Liver (tissue), 9 donors: Measurements from ENCODE around the gene SERPINH1. TPM values are rescaled to one million over a fixed set of nuclear protein-coding genes. Genes with fewer than 3 reads are reported as not detected.

ENCODE experiments used
- DNase-seq: peaks from one replicate; pipeline ENCODE4 v3.0.0-alpha.2; 2017; ENCODE audit warnings: low spot score
- H3K27ac ChIP-seq, 2 donors: one replicate each; pipeline ENCODE4 v1.7.0; 2013; ENCODE audit warnings: inconsistent platforms in 2 of 2, low read length in 2 of 2, control low read depth in 1 of 2, low read depth in 1 of 2, mild to moderate bottlenecking in 1 of 2
- H3K27me3 ChIP-seq, 4 donors: one replicate each; pipeline versions ENCODE4 v1.6.1 to v1.7.0; 2013; ENCODE audit warnings: low read length in 3 of 4, inconsistent platforms in 1 of 4, mild to moderate bottlenecking in 1 of 4, moderate library complexity in 1 of 4; ENCODE audit not compliant: control insufficient read depth in 4 of 4, insufficient read depth in 4 of 4
- H3K36me3 ChIP-seq, 4 donors: one replicate each; pipeline versions ENCODE4 v1.6.1 to v1.7.0; 2013; ENCODE audit warnings: low read length in 3 of 4, mild to moderate bottlenecking in 3 of 4, low read depth in 1 of 4, moderate library complexity in 1 of 4; ENCODE audit not compliant: control insufficient read depth in 4 of 4, insufficient read depth in 3 of 4
- H3K4me1 ChIP-seq, 4 donors: one replicate each; pipeline versions ENCODE4 v1.6.1 to v1.7.0; 2013; ENCODE audit warnings: low read length in 3 of 4, mild to moderate bottlenecking in 3 of 4, moderate library complexity in 1 of 4; ENCODE audit not compliant: control insufficient read depth in 4 of 4, insufficient read depth in 4 of 4
- H3K4me3 ChIP-seq, 3 donors: one replicate each; pipeline versions ENCODE4 v1.6.1 to v1.7.0; 2013; ENCODE audit warnings: low read length in 3 of 3, control low read depth in 1 of 3, low read depth in 1 of 3, mild to moderate bottlenecking in 1 of 3
- H3K9ac ChIP-seq, 2 donors: one replicate each; pipeline ENCODE4 v1.7.0; 2013; ENCODE audit warnings: low read length in 2 of 2, mild to moderate bottlenecking in 2 of 2, moderate library complexity in 2 of 2, control low read depth in 1 of 2, low read depth in 1 of 2
- H3K9me3 ChIP-seq, 4 donors: one replicate each; pipeline versions ENCODE4 v1.6.1 to v1.7.0; 2013; ENCODE audit warnings: low read length in 3 of 4; ENCODE audit not compliant: control insufficient read depth in 4 of 4
- ATF3 ChIP-seq: IDR thresholded peaks from 2 replicates; pipeline ENCODE4 v1.6.1; 2016; ENCODE audit warnings: antibody characterized with exemption
- CTCF ChIP-seq: fragments of 150-350 bp; IDR thresholded peaks from 2 replicates; pipeline ENCODE4 v1.5.1; 2017; ENCODE audit warnings: improper control_type of control experiment, low read depth, low read length; ENCODE audit not compliant: missing input control
- EGR1 ChIP-seq, 2 donors: IDR thresholded peaks; 2 replicates each; pipeline ENCODE4 v1.6.1; 2016 to 2018; ENCODE audit warnings: antibody characterized with exemption in 2 of 2, low read depth in 2 of 2
- FOXA1 ChIP-seq: IDR thresholded peaks from 2 replicates; pipeline ENCODE4 v1.6.1; 2016; ENCODE audit warnings: antibody characterized with exemption
- FOXA2 ChIP-seq: IDR thresholded peaks from 2 replicates; pipeline ENCODE4 v1.6.1; 2016; ENCODE audit warnings: antibody characterized with exemption
- GABPA ChIP-seq, 2 donors: IDR thresholded peaks in 1 of 2; conservative IDR thresholded peaks in 1 of 2; 2 replicates each; pipeline ENCODE4 v1.6.1; 2016; ENCODE audit warnings: antibody characterized with exemption in 2 of 2, mild to moderate bottlenecking in 1 of 2, moderate library complexity in 1 of 2
- HNF4A ChIP-seq, 2 donors: conservative IDR thresholded peaks; 2 replicates each; pipeline ENCODE4 v1.6.1; 2016; ENCODE audit warnings: antibody characterized with exemption in 2 of 2, mild to moderate bottlenecking in 2 of 2
- HNF4G ChIP-seq: IDR thresholded peaks from 2 replicates; pipeline ENCODE4 v1.6.1; 2016; ENCODE audit warnings: antibody characterized with exemption
- JUND ChIP-seq, 2 donors: IDR thresholded peaks; 2 replicates each; pipeline ENCODE4 v1.6.1; 2016; ENCODE audit warnings: antibody characterized with exemption in 2 of 2
- MAX ChIP-seq: IDR thresholded peaks from 2 replicates; pipeline ENCODE4 v1.6.1; 2016; ENCODE audit warnings: antibody characterized with exemption
- NR2F2 ChIP-seq: IDR thresholded peaks from 2 replicates; pipeline ENCODE4 v1.6.1; 2016; ENCODE audit warnings: antibody characterized with exemption
- RAD21 ChIP-seq, 2 donors: IDR thresholded peaks; 2 replicates each; pipeline ENCODE4 v1.6.1; 2016; ENCODE audit warnings: antibody characterized with exemption in 2 of 2, mild to moderate bottlenecking in 2 of 2
- REST ChIP-seq: IDR thresholded peaks from 2 replicates; pipeline ENCODE4 v1.6.1; 2016; ENCODE audit warnings: antibody characterized with exemption, mild to moderate bottlenecking
- RXRA ChIP-seq, 2 donors: IDR thresholded peaks; 2 replicates each; pipeline ENCODE4 v1.6.1; 2017 to 2018; ENCODE audit warnings: antibody characterized with exemption in 2 of 2, mild to moderate bottlenecking in 1 of 2
- SP1 ChIP-seq: IDR thresholded peaks from 2 replicates; pipeline ENCODE4 v1.6.1; 2018; ENCODE audit warnings: antibody characterized with exemption, mild to moderate bottlenecking
- TAF1 ChIP-seq: conservative IDR thresholded peaks from 2 replicates; pipeline ENCODE4 v1.6.1; 2016; ENCODE audit warnings: antibody characterized with exemption, mild to moderate bottlenecking
- YY1 ChIP-seq: IDR thresholded peaks from 2 replicates; pipeline ENCODE4 v1.6.1; 2016; ENCODE audit warnings: antibody characterized with exemption, mild to moderate bottlenecking
- ZBTB33 ChIP-seq: IDR thresholded peaks from 2 replicates; pipeline ENCODE4 v1.6.1; 2016; ENCODE audit warnings: antibody characterized with exemption
- WGBS: extraction: QIAGEN DNeasy Blood & Tissue Kit; methylation state at CpG from one replicate; pipeline ENCODE4 v1.1.7; 2013; 5-methylcytosine and 5-hydroxymethylcytosine counted together
- polyA plus RNA-seq, 2 donors: library from polyadenylated mRNA; stranded (reverse) in 1 of 2; unstranded in 1 of 2; fragments of 200-250 nt in 1 of 2; fragments of >200 nt in 1 of 2; fragmentation: Nextera tagmentation in 1 of 2; extraction: Ambion mirVana in 1 of 2; gene quantifications; one replicate each; pipeline versions ENCODE4 v1.2.1 to v1.2.3, GENCODE V29; 2013 to 2015
- total RNA-seq, 2 donors: library from RNA; depleted of rRNA; stranded (reverse); fragments of >200 nt; gene quantifications; one replicate each; pipeline ENCODE4 v1.2.3, GENCODE V29; 2014
- donor health status: healthy.
- donor health status: healthy.
- donor health status: healthy.
- donor health status: healthy.
- donor health status: healthy.

The SERPINH1 gene
- total and polyA plus RNA-seq, 4 donors, result 5.0 to 118 (median 68.7) TPM

GRCh38 chr11:75611823-75612222 lies 49.8 kb downstream of the SERPINH1 start:
- no peak overlapping the region for H3K4me3 ChIP-seq
- H3K27ac ChIP-seq, result no peak overlapping the region
- no peaks in the 10 kb centered on the region for H3K9me3 ChIP-seq
- WGBS, result 92% methylated on average over 3 of the region's 3 CpGs
- H3K9ac ChIP-seq, result no peak overlapping the region
- H3K36me3 ChIP-seq, result no peaks in the 10 kb centered on the region
- H3K4me1 ChIP-seq, result no peaks in the 10 kb centered on the region
- TF ChIP-seq FOXA1, result no peak
- no peak for DNase-seq
- no peaks in the 10 kb centered on the region for H3K27me3 ChIP-seq

GRCh38 chr11:75615751-75616150 lies 53.7 kb downstream of the SERPINH1 start:
- no peak overlapping the region for H3K4me3 ChIP-seq
- H3K27ac ChIP-seq, result no peak overlapping the region
- TF ChIP-seq FOXA1, result no peak
- TF ChIP-seq MAX, result no peak
- TF ChIP-seq SP1, result no peak
- TF ChIP-seq ZBTB33, result no peak
- TF ChIP-seq CTCF, result no peak
- TF ChIP-seq JUND (IDR thresholded peaks at IDR 0.05), result no peak
- TF ChIP-seq RAD21 (IDR thresholded peaks at IDR 0.05), result no peak
- TF ChIP-seq EGR1 (IDR thresholded peaks at IDR 0.05; ENCODE audit: low read depth in 2 of 2), result no peak
- no peak for TF ChIP-seq HNF4A (conservative IDR thresholded peaks at IDR 0.05)
- TF ChIP-seq ATF3, result no peak
- no peak for TF ChIP-seq HNF4G
- TF ChIP-seq REST, result no peak
- TF ChIP-seq GABPA (IDR thresholded peaks at IDR 0.05 in 1 of 2, conservative IDR thresholded peaks at IDR 0.05 in 1 of 2), result no peak
- TF ChIP-seq TAF1, result no peak
- TF ChIP-seq RXRA (IDR thresholded peaks at IDR 0.05), result no peak
- TF ChIP-seq FOXA2, result no peak
- no peak for TF ChIP-seq YY1
- no peak for TF ChIP-seq NR2F2
- H3K4me1 ChIP-seq, result no peaks in the 10 kb centered on the region
- WGBS, result 68% methylated on average over 7 of the region's 7 CpGs
- no peaks in the 10 kb centered on the region for H3K27me3 ChIP-seq
- no peak for DNase-seq
- no peaks in the 10 kb centered on the region for H3K9me3 ChIP-seq
- H3K36me3 ChIP-seq, result no peaks in the 10 kb centered on the region
- no peak overlapping the region for H3K9ac ChIP-seq
